Thyroid gland (tissue), 4 donors: Measurements from ENCODE around the gene MCAT.

Source experiments
- POLR2A ChIP-seq, 2 donors: fragments of 450-650 bp; IDR thresholded peaks; one replicate each; pipeline ENCODE4 v1.6.1; 2017; ENCODE audit warnings: antibody characterized with exemption in 2 of 2, mild to moderate bottlenecking in 2 of 2, moderate library complexity in 1 of 2
- TF ChIP-seq, protein P1 (sequence below), 6 experiments: fragments of 200-600 bp in 3 of 6; fragments of 450-650 bp in 3 of 6; sonication (generic) in 3 of 6; IDR thresholded peaks; one replicate each; pipeline ENCODE4 v1.5.1; 2016 to 2019; ENCODE audit warnings: antibody characterized with exemption in 6 of 6, mild to moderate bottlenecking in 2 of 6, inconsistent platforms in 1 of 6, moderate library complexity in 1 of 6

DNA sequence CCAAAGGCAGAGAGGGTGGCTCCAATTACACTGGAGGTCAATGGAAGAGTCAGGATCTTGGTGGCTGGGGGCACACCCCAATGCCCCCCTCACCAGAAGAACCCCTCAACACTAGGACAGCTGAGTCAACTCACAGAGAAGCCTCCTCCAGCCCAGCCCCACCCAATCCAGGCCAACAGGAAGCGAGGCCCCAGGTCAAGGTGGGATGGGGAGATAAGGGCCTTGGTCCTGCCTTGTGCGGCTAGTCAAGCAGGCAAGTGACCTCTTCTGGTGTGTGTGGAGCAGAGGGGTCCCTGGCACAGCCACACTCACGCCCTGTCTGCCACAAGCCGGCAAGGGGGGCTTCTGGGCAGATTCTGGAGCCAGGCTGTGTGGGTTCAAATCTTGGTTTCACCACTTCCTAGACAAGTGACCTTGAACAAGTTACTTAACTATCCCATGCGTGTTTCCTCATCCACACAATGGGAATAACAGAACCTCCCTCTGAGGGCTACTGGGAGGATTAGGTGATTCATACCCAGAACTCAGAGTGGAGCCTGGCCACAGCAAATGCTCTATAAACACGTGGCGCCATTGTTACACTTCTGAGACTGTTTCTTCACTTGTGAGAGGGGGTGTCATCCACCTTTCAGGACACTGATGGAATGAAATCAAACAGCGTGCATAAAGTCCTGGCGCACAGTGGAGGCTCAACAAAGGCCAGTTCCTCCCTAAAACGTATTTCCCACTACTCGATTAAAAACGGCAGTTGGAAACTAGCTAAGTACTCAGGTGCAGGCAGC is 40.5 kb upstream of the MCAT start:
- TF ChIP-seq, protein P1, sequence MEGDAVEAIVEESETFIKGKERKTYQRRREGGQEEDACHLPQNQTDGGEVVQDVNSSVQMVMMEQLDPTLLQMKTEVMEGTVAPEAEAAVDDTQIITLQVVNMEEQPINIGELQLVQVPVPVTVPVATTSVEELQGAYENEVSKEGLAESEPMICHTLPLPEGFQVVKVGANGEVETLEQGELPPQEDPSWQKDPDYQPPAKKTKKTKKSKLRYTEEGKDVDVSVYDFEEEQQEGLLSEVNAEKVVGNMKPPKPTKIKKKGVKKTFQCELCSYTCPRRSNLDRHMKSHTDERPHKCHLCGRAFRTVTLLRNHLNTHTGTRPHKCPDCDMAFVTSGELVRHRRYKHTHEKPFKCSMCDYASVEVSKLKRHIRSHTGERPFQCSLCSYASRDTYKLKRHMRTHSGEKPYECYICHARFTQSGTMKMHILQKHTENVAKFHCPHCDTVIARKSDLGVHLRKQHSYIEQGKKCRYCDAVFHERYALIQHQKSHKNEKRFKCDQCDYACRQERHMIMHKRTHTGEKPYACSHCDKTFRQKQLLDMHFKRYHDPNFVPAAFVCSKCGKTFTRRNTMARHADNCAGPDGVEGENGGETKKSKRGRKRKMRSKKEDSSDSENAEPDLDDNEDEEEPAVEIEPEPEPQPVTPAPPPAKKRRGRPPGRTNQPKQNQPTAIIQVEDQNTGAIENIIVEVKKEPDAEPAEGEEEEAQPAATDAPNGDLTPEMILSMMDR (IDR thresholded peaks at IDR 0.05): no peak
- no peak for TF ChIP-seq POLR2A (IDR thresholded peaks at IDR 0.05)
